DOHH2 (cell line): ENCODE results near the gene GET4.
"Not testable (repeated sequence)": the region's sequence is repeated elsewhere in the genome, so short reads cannot be mapped to it uniquely, and the experiment has no call there.

Experiments used
- H3F3A ChIP-seq: fragments of 200-600 bp; sonication (generic), shearing (Covaris generic); 2 replicates; pipeline ENCODE4 v1.6.0; 2016; ENCODE audit warnings: antibody characterized with exemption, mild to moderate bottlenecking; ENCODE audit not compliant: control insufficient read depth, insufficient read depth
- H3K27ac ChIP-seq: fragments of 200-600 bp; sonication (generic); 2 replicates; pipeline ENCODE4 v1.5.1; 2014; ENCODE audit warnings: low read depth, mild to moderate bottlenecking, low read length, moderate library complexity
- H3K27me3 ChIP-seq: fragments of 200-600 bp; sonication (generic); 2 replicates; pipeline ENCODE4 v1.6.1; 2014; ENCODE audit warnings: mild to moderate bottlenecking, low read length, mixed read lengths; ENCODE audit not compliant: control insufficient read depth
- H3K36me3 ChIP-seq: fragments of 200-600 bp; sonication (generic); 2 replicates; pipeline ENCODE4 v1.6.1; 2014; ENCODE audit warnings: mild to moderate bottlenecking, low read length, moderate library complexity, mixed read lengths; ENCODE audit not compliant: control insufficient read depth
- H3K4me1 ChIP-seq: fragments of 200-600 bp; sonication (generic); 2 replicates; pipeline ENCODE4 v1.6.1; 2014; ENCODE audit warnings: mild to moderate bottlenecking, low read length, mixed read lengths; ENCODE audit not compliant: control insufficient read depth
- H3K4me2 ChIP-seq: fragments of 200-600 bp; sonication (generic); 2 replicates; pipeline ENCODE4 v1.6.0; 2014; ENCODE audit warnings: mild to moderate bottlenecking, low read length, moderate library complexity
- H3K4me3 ChIP-seq: fragments of 200-600 bp; sonication (generic); 2 replicates; pipeline ENCODE4 v1.5.1; 2014; ENCODE audit warnings: mild to moderate bottlenecking, low read length, mixed read lengths
- H3K79me2 ChIP-seq: fragments of 200-600 bp; sonication (generic); 2 replicates; pipeline ENCODE4 v1.6.1; 2014; ENCODE audit warnings: mild to moderate bottlenecking, low read length, mixed read lengths; ENCODE audit not compliant: control insufficient read depth
- H3K9me2 ChIP-seq: fragments of 200-600 bp; sonication (generic); replicated peaks from 2 replicates; pipeline ENCODE4 v1.6.1; 2014; ENCODE audit warnings: mild to moderate bottlenecking, low read length, mixed read lengths; ENCODE audit not compliant: control insufficient read depth
- H3K9me3 ChIP-seq: fragments of 200-600 bp; sonication (generic); 2 replicates; pipeline ENCODE4 v1.6.1; 2014; ENCODE audit warnings: antibody characterized with exemption, low read length, mixed read lengths; ENCODE audit not compliant: control insufficient read depth, insufficient read depth
- H4K20me1 ChIP-seq: fragments of 200-600 bp; sonication (generic); 2 replicates; pipeline ENCODE4 v1.6.0; 2014; ENCODE audit warnings: low read depth, mild to moderate bottlenecking, antibody characterized with exemption, low read length, moderate library complexity; ENCODE audit not compliant: control insufficient read depth, insufficient read depth
- EZH2phosphoT487 ChIP-seq: fragments of 200-600 bp; sonication (generic); IDR thresholded peaks from 2 replicates; pipeline ENCODE4 v1.6.1; 2017; ENCODE audit warnings: borderline replicate concordance, mild to moderate bottlenecking, antibody characterized with exemption, low read length, moderate library complexity, mixed read lengths
- TF ChIP-seq, protein P1 (sequence below): fragments of 200-600 bp; sonication (generic); IDR thresholded peaks from one replicate; pipeline ENCODE4 v1.5.1; 2014; ENCODE audit warnings: antibody characterized with exemption, mild to moderate bottlenecking, low read depth, low read length; ENCODE audit not compliant: poor library complexity, severe bottlenecking

GET4 gene

DNA sequence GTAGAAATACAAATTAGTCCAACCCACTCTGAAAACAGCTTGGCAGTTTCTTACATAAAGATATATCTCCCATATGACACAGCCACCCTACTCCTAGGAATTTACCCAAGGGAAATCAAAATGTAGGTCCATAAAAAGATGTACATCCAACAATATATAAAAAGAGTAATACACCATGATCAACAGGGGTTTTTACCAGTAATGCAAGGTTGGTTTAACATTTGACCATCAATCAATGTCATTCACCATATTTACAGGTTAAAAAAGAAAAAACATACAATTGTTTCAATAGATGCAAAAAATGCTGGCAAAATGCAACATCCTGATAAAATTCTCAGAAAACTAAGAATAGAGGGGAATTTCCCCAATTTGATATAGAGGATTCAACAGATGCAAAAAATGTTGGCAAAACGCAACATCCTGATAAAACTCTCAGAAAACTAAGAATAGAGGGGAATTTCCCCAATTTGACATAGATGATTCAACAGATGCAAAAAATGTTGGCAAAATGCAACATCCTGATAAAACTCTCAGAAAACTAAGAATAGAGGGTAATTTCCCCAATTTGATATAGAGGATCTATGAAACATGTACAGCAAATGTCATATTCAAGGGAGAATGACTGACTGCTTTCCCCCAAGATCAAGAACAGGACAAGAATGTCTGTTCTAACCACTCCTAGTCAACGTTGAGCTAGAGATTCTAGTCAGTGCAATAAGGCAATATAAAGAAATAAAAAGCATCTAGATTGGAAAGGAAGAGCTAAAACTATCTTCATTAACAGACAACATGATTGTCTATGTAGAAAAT lies 64.5 kb downstream of the GET4 start:
- H3K36me3 ChIP-seq: no peaks in the 10 kb centered on the region
- 0 out of 2 replicates have a peak, but pooled peaks cover 2% of the 10 kb centered on the region for H3K4me1 ChIP-seq
- TF ChIP-seq, protein P1, sequence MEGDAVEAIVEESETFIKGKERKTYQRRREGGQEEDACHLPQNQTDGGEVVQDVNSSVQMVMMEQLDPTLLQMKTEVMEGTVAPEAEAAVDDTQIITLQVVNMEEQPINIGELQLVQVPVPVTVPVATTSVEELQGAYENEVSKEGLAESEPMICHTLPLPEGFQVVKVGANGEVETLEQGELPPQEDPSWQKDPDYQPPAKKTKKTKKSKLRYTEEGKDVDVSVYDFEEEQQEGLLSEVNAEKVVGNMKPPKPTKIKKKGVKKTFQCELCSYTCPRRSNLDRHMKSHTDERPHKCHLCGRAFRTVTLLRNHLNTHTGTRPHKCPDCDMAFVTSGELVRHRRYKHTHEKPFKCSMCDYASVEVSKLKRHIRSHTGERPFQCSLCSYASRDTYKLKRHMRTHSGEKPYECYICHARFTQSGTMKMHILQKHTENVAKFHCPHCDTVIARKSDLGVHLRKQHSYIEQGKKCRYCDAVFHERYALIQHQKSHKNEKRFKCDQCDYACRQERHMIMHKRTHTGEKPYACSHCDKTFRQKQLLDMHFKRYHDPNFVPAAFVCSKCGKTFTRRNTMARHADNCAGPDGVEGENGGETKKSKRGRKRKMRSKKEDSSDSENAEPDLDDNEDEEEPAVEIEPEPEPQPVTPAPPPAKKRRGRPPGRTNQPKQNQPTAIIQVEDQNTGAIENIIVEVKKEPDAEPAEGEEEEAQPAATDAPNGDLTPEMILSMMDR: no peak
- no peak for TF ChIP-seq EZH2phosphoT487
- no peak overlapping the region for H3K4me2 ChIP-seq
- no peak overlapping the region for H3K27ac ChIP-seq
- peaks cover 15% of the 10 kb centered on the region for H3K9me3 ChIP-seq
- H3K4me3 ChIP-seq: no peak overlapping the region
- H4K20me1 ChIP-seq: no peaks in the 10 kb centered on the region
- no peaks in the 10 kb centered on the region for H3K9me2 ChIP-seq
- no peaks in the 10 kb centered on the region for H3K79me2 ChIP-seq
- H3F3A ChIP-seq: peaks cover 4% of the 10 kb centered on the region
- H3K27me3 ChIP-seq: peaks cover 20% of the 10 kb centered on the region

DNA sequence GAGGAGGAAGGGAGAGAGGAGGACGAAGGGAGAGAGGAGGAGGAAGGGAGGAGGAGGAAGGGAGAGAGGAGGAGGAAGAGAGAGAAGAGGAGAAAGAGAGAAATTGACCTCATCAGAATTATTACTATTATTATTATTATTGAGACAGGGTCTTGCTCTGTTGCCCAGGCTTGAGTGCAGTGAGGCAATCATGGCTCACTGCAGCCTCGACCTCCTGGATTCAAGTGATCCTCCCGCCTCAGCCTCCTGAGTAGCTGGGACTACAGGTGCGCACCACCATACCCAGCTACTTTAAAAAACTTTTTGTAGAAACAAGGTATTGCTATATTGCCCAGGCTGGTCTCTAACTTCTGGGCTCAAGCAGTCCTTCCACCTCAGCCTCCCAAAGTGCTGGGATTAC lies 67.4 kb downstream of the GET4 start:
- not testable (repeated sequence) for H3K9me2 ChIP-seq, H3K4me2 ChIP-seq, H3K4me1 ChIP-seq, H3K27ac ChIP-seq, H4K20me1 ChIP-seq, H3K79me2 ChIP-seq, H3F3A ChIP-seq, H3K36me3 ChIP-seq, H3K4me3 ChIP-seq
- H3K27me3 ChIP-seq: peaks cover 14% of the 10 kb centered on the region
- peaks cover 15% of the 10 kb centered on the region for H3K9me3 ChIP-seq

GRCh38 chr7:944744-945143 lies 68.4 kb downstream of the GET4 start:
- no peak overlapping the region for H3K27ac ChIP-seq
- no peak overlapping the region for H3K4me3 ChIP-seq
- TF ChIP-seq EZH2phosphoT487: no peak
- TF ChIP-seq, protein P1: no peak
- no peak overlapping the region for H3K4me2 ChIP-seq
- no peaks in the 10 kb centered on the region for H3K36me3 ChIP-seq
- no peaks in the 10 kb centered on the region for H3K79me2 ChIP-seq
- peaks cover 20% of the 10 kb centered on the region for H3K27me3 ChIP-seq
- peaks cover 4% of the 10 kb centered on the region for H3F3A ChIP-seq
- H3K9me2 ChIP-seq: no peaks in the 10 kb centered on the region
- no peaks in the 10 kb centered on the region for H4K20me1 ChIP-seq
- H3K4me1 ChIP-seq: peaks cover 7% of the 10 kb centered on the region; the same call in 1 of the 2 replicates
- peaks cover 13% of the 10 kb centered on the region for H3K9me3 ChIP-seq

DNA sequence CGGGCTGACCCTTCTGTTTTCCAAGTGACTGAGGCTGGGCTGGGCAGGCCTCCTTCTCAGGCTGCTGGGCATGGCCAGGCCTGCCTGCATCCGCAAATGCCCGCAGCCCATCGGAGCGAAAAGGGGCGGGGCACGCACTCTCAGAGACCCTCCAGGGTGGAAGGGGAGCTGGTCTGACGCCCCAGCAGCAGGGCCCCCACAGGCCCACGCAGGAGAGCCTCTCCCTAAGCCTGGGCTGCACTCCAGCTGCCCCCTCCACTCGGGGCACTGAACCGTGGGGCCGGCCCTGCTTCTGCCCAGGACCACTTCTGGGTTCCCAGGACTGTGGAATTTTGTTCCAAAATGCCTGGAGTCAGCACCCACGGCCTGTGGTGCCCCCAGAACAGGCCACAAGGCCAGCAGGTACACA lies 68.8 kb downstream of the GET4 start:
- H4K20me1 ChIP-seq: no peaks in the 10 kb centered on the region

More for the DNA sequence above, 68.8 kb downstream of the GET4 start:
- H3K79me2 ChIP-seq: no peaks in the 10 kb centered on the region
- H3K27ac ChIP-seq: no peak overlapping the region
- TF ChIP-seq, protein P1: no peak
- TF ChIP-seq EZH2phosphoT487: no peak
- no peaks in the 10 kb centered on the region for H3K9me2 ChIP-seq
- no peak overlapping the region for H3K4me2 ChIP-seq
- H3K27me3 ChIP-seq: peaks cover 19% of the 10 kb centered on the region
- peaks cover 9% of the 10 kb centered on the region; the same call in 1 of the 2 replicates for H3K4me1 ChIP-seq
- H3F3A ChIP-seq: peaks cover 4% of the 10 kb centered on the region
- no peaks in the 10 kb centered on the region for H3K36me3 ChIP-seq
- H3K4me3 ChIP-seq: no peak overlapping the region
- H3K9me3 ChIP-seq: peaks cover 9% of the 10 kb centered on the region
